GM12878 (cell line): ENCODE measurements around the gene ADAMTS13.

Source experiments
- CTCF ChIP-seq, 3 experiments: IDR thresholded peaks in 2 of 3; conservative IDR thresholded peaks in 1 of 3; 2 replicates each; pipeline ENCODE4 v1.5.1; 2011; ENCODE audit warnings: low read depth in 3 of 3, low read length in 3 of 3, mild to moderate bottlenecking in 3 of 3, control low read depth in 2 of 3, moderate library complexity in 2 of 3, inconsistent platforms in 1 of 3, mixed read lengths in 1 of 3; ENCODE audit not compliant: control insufficient read depth in 2 of 3, insufficient read depth in 1 of 3; ENCODE audit errors: extremely low read depth in 1 of 3
- FOS ChIP-seq: IDR thresholded peaks from 3 replicates; pipeline ENCODE4 v1.6.1; 2011; ENCODE audit warnings: borderline replicate concordance; ENCODE audit not compliant: insufficient read length; ENCODE audit errors: extremely low read depth
- GABPA ChIP-seq: IDR thresholded peaks from 2 replicates; pipeline ENCODE4 v1.6.1; 2014; ENCODE audit warnings: antibody characterized with exemption, low read depth, mild to moderate bottlenecking, inconsistent platforms
- MAX ChIP-seq: IDR thresholded peaks from 2 replicates; pipeline ENCODE4 v1.6.1; 2012; ENCODE audit warnings: low read depth, low read length, improper control_type of control experiment
- NFXL1 ChIP-seq: fragments of 450-650 bp; IDR thresholded peaks from 2 replicates; pipeline ENCODE4 v1.6.1; 2017; ENCODE audit warnings: antibody characterized with exemption, mild to moderate bottlenecking, borderline replicate concordance
- NRF1 ChIP-seq: conservative IDR thresholded peaks from 2 replicates; pipeline ENCODE4 v1.6.1; 2011; ENCODE audit warnings: mild to moderate bottlenecking, low read depth, low read length, improper control_type of control experiment
- PBX3 ChIP-seq: IDR thresholded peaks from 2 replicates; pipeline ENCODE4 v1.6.1; 2011; ENCODE audit warnings: mild to moderate bottlenecking, low read depth, low read length, moderate library complexity; ENCODE audit not compliant: insufficient replicate concordance
- PML ChIP-seq: IDR thresholded peaks from 2 replicates; pipeline ENCODE4 v1.6.1; 2012; ENCODE audit warnings: low read length, inconsistent platforms
- POLR2AphosphoS2 ChIP-seq: IDR thresholded peaks from 2 replicates; pipeline ENCODE4 v1.6.1; 2011; ENCODE audit warnings: low read depth, mild to moderate bottlenecking, low read length, improper control_type of control experiment, moderate library complexity
- POLR2AphosphoS5 ChIP-seq: IDR thresholded peaks from 2 replicates; pipeline ENCODE4 v1.6.1; 2011; ENCODE audit warnings: mild to moderate bottlenecking, low read length, inconsistent platforms
- STAT1 ChIP-seq: fragments of 450-650 bp; conservative IDR thresholded peaks from 2 replicates; pipeline ENCODE4 v1.6.1; 2014; ENCODE audit warnings: antibody characterized with exemption, mild to moderate bottlenecking
- SUPT20H ChIP-seq: IDR thresholded peaks from 2 replicates; pipeline ENCODE4 v1.6.1; 2011; ENCODE audit warnings: low read depth, mild to moderate bottlenecking, low read length, moderate library complexity, borderline replicate concordance; ENCODE audit not compliant: control insufficient read depth

GRCh38 chr9:133393399-133393798, 28.8 kb upstream of the ADAMTS13 start:
- TF ChIP-seq CTCF (IDR thresholded peaks at IDR 0.05 in 2 of 3, conservative IDR thresholded peaks at IDR 0.05 in 1 of 3; ENCODE audit: control insufficient read depth in 2 of 3, extremely low read depth in 1 of 3, insufficient read depth in 1 of 3, low read depth in 3 of 3, low read length in 3 of 3) (no peak), PML (no peak), MAX (no peak), PBX3 (no peak), POLR2AphosphoS5 (no peak), POLR2AphosphoS2 (no peak), FOS (no peak), STAT1 (no peak), SUPT20H (no peak), NFXL1 (no peak), NRF1 (no peak), GABPA (no peak)
